Skeletal muscle cell (primary cell): ENCODE measurements around the gene ALG6.
"Not testable (repeated sequence)": the region's sequence is repeated elsewhere in the genome, so short reads cannot be mapped to it uniquely, and the experiment has no call there.

Experiments
- DNase-seq: peaks from one replicate; pipeline ENCODE4 v3.0.0-alpha.2; 2010; ENCODE audit warnings: low read depth
- H3K4me3 ChIP-seq: 2 replicates; pipeline ENCODE4 v1.5.1; 2011; ENCODE audit warnings: low read depth, mild to moderate bottlenecking, control low read depth, low read length, moderate library complexity

ALG6 gene

GRCh38 chr1:63405987-63406386 lies 38.6 kb downstream of the ALG6 start:
- DNase-seq, result no peak
- no peak overlapping the region for H3K4me3 ChIP-seq

- DNase-seq, result no peak
- H3K4me3 ChIP-seq, result no peak overlapping the region
Observed at GRCh38 chr1:63407002-63407401, 39.6 kb downstream of the ALG6 start.

GRCh38 chr1:63408331-63408730 lies 40.9 kb downstream of the ALG6 start:
- DNase-seq, result no peak
- no peak overlapping the region for H3K4me3 ChIP-seq

GRCh38 chr1:63411066-63411465 lies 43.6 kb downstream of the ALG6 start:
- no peak overlapping the region for H3K4me3 ChIP-seq
- DNase-seq, result no peak

GRCh38 chr1:63413394-63413793 lies 46.0 kb downstream of the ALG6 start:
- H3K4me3 ChIP-seq, result no peak overlapping the region
- no peak for DNase-seq

- no peak for DNase-seq
Observed at GRCh38 chr1:63414691-63415365, 47.4 kb downstream of the ALG6 start.

GRCh38 chr1:63418101-63418500 lies 50.7 kb downstream of the ALG6 start:
- no peak for DNase-seq
- H3K4me3 ChIP-seq, result no peak overlapping the region

More at GRCh38 chr1:63414691-63415365, 47.4 kb downstream of the ALG6 start:
- no peak overlapping the region for H3K4me3 ChIP-seq

GRCh38 chr1:63420746-63421145 lies 53.3 kb downstream of the ALG6 start:
- not testable (repeated sequence) for DNase-seq, H3K4me3 ChIP-seq

GRCh38 chr1:63423649-63424048 lies 56.2 kb downstream of the ALG6 start:
- no peak for DNase-seq
- H3K4me3 ChIP-seq, result no peak overlapping the region

- no peak overlapping the region for H3K4me3 ChIP-seq
- no peak for DNase-seq
Observed at GRCh38 chr1:63428815-63429214, 61.4 kb downstream of the ALG6 start.

GRCh38 chr1:63429281-63429680 lies 61.9 kb downstream of the ALG6 start:
- no peak overlapping the region for H3K4me3 ChIP-seq
- no peak for DNase-seq

GRCh38 chr1:63435161-63435560 lies 67.7 kb downstream of the ALG6 start:
- H3K4me3 ChIP-seq, result no peak overlapping the region
- DNase-seq, result no peak

- DNase-seq, result no peak
- no peak overlapping the region for H3K4me3 ChIP-seq
Observed at GRCh38 chr1:63442141-63442475, 74.7 kb downstream of the ALG6 start.

GRCh38 chr1:63448731-63449246 lies 81.4 kb downstream of the ALG6 start:
- no peak overlapping the region for H3K4me3 ChIP-seq
- DNase-seq, result no peak

GRCh38 chr1:63450416-63450815 lies 83.0 kb downstream of the ALG6 start:
- no peak for DNase-seq
- H3K4me3 ChIP-seq, result no peak overlapping the region

- DNase-seq, result no peak
- no peak overlapping the region for H3K4me3 ChIP-seq
Observed at GRCh38 chr1:63453232-63453631, 85.8 kb downstream of the ALG6 start.

- DNase-seq, result no peak
- H3K4me3 ChIP-seq, result no peak overlapping the region
Observed at GRCh38 chr1:63454269-63454668, 86.8 kb downstream of the ALG6 start.

GRCh38 chr1:63458750-63459149 lies 91.3 kb downstream of the ALG6 start:
- no peak overlapping the region for H3K4me3 ChIP-seq
- DNase-seq, result no peak

- no peak for DNase-seq
- H3K4me3 ChIP-seq, result no peak overlapping the region
Observed at GRCh38 chr1:63461661-63462230, 94.3 kb downstream of the ALG6 start.

- DNase-seq, result peak; percentile 19
- H3K4me3 ChIP-seq, result no peak overlapping the region
Observed at GRCh38 chr1:63463248-63463647, 95.8 kb downstream of the ALG6 start.

- H3K4me3 ChIP-seq, result no peak overlapping the region
- no peak for DNase-seq
Observed at GRCh38 chr1:63466181-63466580, 98.8 kb downstream of the ALG6 start.
